Measurements from ENCODE around the gene CCNY. TPM values are rescaled to one million over a fixed set of nuclear protein-coding genes. Genes with fewer than 3 reads are reported as not detected.

The CCNY gene
- total RNA-seq, 1 donor from 2014 or later, result 83.4 TPM

DNA sequence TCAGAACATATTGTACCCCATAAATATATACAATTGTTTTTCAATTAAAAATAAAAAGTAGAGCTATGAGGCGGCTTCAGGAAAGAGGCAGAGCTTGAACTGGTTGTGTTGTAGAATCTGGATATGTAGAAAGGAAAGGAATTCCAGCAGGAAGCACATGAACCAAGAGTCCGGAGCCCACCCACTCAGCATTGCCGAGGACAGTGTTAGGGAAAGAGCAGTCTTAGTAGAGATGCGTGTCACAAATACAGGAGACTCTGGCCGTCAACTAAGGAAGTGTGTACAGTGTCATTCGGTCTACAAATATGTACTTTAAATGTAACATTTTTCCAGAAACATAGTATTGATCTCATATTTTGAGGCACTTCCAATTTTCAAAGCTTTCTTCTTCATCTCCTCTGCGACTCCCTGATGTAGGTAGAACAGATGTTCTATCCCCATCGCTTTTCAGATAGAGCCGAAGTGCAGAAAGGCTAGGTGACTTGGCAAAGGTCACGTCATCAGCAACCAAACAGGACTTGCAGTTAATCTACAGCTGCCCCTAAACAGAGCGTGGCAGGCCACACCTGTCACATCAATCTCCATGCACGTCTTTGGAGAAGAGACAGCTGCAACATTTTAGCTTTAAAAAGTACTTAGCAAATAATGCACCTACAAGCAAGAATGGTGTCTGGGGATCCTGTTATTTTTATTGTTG, 243.6 kb downstream of the CCNY start:
- intact Hi-C loops (cut with DNase I), result no loop called here
- no peak for DNase-seq (ENCODE audit: low spot score)

DNA sequence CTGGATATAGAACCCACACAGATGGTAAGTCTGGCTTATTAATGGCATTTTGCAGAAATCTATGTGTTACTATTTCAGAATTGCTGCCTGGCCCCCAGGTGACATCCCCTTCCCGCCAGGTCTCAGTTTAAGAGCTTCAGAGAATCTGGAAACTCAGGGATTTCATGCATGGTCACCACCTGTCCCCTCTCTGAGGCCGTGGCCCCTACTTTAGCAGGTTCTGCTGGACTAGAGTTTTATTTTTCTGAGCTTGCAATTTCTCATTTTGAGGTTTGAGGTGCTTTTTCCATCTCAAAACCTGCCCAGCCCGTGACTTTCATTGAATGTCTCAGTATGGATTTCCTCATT, 244.1 kb downstream of the CCNY start:
- intact Hi-C loops (cut with DNase I), result no loop called here
- no peak for DNase-seq (ENCODE audit: low spot score)

DNA sequence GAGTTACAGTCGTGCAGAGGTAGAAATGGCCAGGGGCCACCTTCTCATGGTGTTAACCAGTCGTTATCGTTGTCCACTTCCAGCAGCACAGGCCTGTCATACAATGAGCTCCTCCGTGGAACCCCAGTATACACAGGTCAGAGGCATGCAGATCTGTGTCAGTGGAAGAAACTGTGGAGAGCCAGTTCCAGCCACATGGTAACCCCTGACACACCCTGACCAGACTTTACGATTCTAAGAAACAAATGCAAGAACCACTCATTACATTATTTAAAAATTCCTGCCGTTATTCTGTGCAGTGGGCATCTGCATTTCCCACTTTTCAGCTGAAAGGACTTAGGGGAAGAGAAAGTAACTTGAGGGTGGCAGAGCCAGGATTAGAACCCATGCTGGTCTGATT, 245.3 kb downstream of the CCNY start:
- intact Hi-C loops (cut with DNase I), result no loop called here
- DNase-seq (ENCODE audit: low spot score), result no peak

DNA sequence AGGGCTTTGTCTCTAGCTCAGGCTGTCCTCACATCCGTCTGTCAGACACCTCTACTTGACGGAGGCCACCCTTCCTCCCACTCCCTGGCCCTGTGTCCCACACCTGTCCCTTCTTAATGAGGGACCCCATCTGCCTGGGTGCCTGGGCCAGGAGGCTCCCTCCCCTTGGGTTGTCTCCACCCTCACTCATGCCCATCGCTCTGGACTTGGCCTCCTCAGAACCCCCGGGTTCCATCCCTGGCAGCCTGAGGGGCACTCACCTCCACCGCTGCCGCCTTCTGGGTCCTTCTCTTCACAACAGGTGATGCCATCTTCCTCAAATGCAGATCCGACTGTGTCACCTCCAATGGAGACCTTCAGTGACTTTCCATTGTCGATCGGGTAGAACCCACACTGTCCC, 248.6 kb downstream of the CCNY start:
- DNase-seq (ENCODE audit: low spot score), result no peak
- intact Hi-C loops (cut with DNase I), result no loop called here

DNA sequence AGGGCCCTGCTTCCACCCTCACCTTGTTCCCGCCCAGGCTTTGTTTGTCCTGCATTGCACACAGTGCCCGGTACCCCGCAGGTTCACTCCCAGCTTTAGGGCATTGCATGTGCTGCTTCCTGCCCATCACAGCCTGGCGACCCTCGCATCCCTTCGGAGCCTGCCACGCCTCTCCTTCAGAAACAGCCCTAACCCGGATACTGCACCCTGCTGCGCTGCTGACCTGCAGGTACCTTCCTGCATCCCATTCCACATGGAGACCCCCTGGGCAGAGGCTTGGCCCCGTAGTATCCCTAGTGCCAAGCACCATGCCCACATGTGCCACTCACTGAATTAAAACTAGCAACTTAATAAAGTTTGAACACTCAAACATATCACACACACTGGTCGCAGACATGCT, 249.0 kb downstream of the CCNY start:
- DNase-seq (ENCODE audit: low spot score), result no peak
- intact Hi-C loops (cut with DNase I), result no loop called here

DNA sequence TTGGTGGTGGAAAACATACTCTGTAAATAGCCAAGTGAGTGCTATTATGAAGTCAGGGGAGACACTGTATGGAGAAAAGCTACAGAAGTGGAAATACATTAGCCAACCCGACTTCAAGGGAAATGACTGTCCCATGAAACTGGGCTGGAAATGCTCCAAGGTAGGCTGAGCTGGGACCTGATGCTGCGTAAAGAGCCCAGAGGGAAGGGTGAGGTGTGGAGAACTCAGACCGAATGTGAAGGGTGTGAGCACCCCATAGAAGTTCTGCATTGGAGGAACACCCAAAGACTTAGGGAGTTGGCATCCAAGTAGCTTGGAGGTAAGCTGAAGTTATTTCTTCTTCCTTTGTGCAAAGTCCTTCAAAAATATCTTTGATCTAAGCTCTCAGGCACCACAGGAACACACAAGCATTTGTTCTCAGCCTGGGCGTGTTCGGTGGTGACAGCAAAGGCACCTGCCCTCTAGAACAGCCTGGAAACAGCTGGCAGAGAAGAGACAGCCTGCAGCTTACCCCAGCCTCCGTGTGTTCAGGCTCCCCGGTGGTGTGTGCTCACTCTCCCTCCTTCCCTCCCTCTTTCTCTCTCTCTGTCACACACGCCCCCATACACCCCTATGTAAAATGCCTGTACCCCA, 249.7 kb downstream of the CCNY start:
- no peak for DNase-seq (ENCODE audit: low spot score)
- intact Hi-C loops (cut with DNase I), result no loop called here

DNA sequence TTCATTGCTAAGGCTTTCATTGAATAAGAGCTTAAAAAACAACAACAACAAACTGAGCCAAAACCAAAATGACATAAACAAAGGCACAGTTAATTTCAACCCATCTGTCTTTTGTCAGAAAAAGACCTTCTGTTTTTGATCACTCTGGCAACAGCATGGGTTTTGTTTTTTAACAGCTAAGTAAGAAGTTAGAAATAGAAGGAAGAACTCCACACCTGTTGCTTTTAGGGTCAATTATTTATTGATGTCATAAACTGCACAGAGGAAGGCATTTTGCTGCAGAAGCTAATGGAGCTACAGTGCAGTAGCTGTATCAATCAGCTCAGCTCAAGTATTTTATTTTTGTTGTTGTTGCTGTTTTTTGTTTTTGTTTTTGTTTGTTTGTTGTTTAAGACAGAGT, 252.5 kb downstream of the CCNY start:
- intact Hi-C loops (cut with DNase I), result no loop called here
- DNase-seq (ENCODE audit: low spot score), result no peak

DNA sequence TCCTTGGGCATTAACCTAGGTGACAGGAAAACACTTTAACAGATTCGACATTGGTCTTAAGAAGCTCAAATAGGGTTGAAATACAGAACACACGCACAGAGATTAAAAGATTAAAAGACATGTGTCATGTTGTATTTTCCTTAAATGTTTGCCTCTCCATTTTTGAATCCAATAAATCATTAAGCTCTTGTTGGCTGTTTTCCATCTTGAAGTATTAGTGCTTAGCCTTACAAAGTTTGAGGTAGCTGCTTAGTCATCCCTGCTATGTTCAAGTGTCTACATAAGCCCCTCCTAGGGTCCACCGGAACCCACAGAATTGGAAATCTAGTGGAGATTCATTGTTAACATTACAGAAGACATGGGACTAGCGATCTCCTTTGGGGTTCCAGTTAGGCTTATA, 256.1 kb downstream of the CCNY start:
- intact Hi-C loops (cut with DNase I), result no loop called here
- DNase-seq (ENCODE audit: low spot score), result no peak

DNA sequence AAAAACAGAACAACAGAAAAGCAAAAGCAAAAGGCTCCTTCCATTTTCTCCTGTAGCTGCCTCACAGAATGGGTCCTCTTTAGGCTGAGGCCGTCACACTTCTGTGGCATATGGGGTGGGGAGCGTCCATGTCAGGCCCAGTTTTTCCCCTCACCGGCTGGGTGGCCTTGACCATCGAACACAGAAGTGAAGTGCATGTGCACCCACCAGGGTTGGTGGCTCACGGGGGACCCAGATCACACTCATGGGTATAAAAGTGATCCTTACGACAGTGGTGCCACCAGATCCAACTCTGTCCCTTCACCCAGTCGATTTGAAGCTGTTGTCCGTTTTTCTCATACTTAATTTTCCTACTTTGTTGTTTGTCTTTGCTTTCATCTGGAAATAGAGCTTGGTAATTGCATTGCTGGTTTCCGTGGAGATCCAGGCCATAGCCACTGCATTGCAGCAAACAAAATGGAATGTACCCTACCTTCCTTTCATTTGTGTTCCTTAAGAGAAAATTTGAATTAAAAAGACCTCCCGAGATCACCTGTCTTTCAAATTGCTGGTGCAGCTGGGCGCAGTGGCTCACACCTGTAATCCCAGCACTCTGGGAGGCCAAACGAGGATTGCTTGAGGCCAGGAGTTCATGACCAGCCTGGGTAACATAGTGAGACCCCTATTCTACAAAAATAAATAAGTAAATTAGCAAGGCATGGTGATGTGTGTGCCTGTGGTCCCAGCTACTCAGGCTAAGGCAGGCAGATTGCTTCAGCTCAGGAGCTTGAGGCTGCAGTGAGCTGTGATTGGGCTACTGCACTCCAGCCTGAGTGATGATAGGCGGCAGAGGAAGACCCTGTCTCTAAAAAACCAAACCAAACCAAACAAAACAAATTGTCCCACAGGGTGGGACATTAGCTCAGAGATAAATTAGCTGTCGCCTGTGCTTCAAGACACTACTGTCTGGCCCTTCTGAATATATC, 258.1 kb downstream of the CCNY start:
- intact Hi-C loops (cut with DNase I), result no loop called here
- DNase-seq (ENCODE audit: low spot score), result no peak

DNA sequence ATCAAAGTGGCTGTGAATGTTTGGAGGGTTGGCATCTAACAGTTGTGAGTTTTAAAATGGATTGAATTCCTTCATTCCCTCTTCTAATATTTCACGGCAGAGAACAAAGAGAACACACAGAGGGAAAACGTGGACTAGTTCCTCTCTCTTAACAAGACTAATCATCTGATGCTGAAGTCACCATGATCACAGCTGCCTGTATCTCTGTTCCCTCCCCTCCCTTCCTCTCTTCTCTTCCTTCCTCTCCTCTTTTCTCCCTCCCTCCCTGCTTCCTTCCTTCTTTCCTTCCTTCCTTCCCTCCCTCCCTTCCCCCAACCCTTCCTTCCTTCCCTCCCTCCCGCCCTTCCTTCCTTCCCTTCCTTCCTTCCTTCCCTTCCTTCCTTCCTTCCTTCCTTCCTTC, 258.8 kb downstream of the CCNY start:
- intact Hi-C loops (cut with DNase I), result no loop called here
- no peak for DNase-seq (ENCODE audit: low spot score)

DNA sequence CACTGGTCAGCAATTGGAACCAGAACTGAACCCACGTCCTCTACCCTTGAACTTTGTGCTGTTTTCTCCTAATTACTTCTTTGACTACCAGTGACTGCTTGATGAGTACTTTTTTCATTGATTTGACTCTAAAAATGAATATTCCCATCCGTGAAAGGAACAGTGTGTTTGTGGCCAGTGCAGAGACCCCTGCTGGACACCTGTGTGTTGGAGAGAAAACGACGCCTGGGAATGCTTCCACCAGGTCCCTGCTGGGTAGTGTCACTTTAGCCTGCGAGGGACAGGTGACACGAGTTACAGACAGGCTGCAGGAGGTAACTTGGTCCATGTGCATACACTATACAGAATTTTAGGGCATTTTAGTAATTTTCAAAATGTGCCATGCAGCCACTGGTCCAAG, 262.1 kb downstream of the CCNY start:
- intact Hi-C loops (cut with DNase I), result no loop called here
- no peak for DNase-seq (ENCODE audit: low spot score)

DNA sequence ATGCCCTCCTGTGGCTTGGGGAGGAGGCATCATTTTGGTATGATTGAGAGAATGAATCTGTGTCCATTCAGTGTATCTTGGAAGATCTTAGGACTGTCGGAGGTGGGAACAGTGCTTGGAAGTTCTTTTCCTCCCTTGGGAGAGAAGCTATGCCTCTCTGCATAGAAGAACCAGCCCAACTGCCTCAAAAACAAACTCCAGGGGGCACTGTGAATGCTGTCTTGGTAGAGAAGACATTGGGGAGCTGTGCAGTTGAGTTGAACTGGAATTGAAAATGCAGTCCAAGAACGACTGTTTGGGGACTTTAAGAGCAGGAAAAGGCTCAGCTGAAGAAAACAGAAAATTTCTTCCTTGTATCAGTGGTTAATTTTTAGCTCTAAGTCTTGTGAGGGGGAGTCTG, 263.9 kb downstream of the CCNY start:
- intact Hi-C loops (cut with DNase I), result loop anchor here (5.0 kb wide), 1 partner anchor 358 kb away; no protein-coding TSS in a partner anchor
- DNase-seq (ENCODE audit: low spot score), result no peak

DNA sequence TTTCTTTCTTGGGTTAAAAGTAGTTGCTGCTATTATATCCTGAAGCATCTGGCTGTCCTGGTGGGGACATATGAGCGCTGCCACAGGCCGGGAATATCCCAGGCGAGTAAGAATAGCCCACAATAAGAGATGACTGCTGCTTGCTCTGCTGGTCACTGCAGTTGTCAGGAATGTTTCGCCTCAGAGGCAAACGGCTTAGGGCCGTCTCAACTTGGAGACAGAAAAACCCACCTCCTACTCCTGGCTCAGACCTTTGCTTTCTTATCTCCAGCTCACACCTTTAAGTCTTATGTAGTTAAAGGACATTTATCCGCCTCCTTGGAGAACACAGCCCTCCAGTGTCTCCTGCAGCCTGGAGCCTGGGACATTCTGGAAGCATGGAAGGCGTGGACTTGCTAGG, 268.9 kb downstream of the CCNY start, which contains the start of gene GJD4:
Gene GJD4 (plus strand): TSS at position 151 of the 400 bp plus-strand sequence. CDS start 227 bp downstream, at position 378.
- intact Hi-C loops (cut with DNase I), result no loop called here
- no peak for DNase-seq (ENCODE audit: low spot score)

DNA sequence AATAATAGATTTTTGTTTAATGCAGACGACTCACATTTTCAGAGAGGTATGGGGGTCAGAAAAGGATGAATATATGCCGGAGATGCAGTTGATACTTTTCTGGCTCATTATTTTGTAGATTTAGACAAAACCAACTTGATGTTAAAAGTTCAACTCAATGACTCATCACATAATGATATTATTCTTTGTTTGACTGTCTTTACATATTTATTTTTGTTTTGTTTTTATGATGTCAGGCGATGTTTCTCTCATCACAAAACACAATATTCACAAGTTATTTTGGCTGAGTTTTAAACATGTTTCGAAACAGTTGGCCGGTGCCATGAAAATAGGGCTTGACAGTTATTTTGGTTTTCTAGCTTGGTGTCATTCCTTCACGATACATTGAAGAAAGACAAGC, 270.1 kb downstream of the CCNY start:
- DNase-seq (ENCODE audit: low spot score), result no peak
- intact Hi-C loops (cut with DNase I), result no loop called here

DNA sequence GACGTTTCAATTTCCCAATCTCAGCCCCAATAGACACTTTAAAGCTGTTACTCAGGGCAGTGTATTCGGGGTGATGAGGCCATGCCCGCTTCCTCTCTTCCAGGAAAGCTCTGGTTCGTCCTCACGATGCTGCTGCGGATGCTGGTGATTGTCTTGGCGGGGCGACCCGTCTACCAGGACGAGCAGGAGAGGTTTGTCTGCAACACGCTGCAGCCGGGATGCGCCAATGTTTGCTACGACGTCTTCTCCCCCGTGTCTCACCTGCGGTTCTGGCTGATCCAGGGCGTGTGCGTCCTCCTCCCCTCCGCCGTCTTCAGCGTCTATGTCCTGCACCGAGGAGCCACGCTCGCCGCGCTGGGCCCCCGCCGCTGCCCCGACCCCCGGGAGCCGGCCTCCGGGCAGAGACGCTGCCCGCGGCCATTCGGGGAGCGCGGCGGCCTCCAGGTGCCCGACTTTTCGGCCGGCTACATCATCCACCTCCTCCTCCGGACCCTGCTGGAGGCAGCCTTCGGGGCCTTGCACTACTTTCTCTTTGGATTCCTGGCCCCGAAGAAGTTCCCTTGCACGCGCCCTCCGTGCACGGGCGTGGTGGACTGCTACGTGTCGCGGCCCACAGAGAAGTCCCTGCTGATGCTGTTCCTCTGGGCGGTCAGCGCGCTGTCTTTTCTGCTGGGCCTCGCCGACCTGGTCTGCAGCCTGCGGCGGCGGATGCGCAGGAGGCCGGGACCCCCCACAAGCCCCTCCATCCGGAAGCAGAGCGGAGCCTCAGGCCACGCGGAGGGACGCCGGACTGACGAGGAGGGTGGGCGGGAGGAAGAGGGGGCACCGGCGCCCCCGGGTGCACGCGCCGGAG, 271.4 kb downstream of the CCNY start:
- DNase-seq (ENCODE audit: low spot score), result no peak
- intact Hi-C loops (cut with DNase I), result no loop called here

DNA sequence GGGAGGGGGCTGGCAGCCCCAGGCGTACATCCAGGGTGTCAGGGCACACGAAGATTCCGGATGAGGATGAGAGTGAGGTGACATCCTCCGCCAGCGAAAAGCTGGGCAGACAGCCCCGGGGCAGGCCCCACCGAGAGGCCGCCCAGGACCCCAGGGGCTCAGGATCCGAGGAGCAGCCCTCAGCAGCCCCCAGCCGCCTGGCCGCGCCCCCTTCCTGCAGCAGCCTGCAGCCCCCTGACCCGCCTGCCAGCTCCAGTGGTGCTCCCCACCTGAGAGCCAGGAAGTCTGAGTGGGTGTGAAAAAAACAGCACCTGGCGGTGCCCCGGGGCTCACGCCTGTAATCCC, 272.0 kb downstream of the CCNY start:
- intact Hi-C loops (cut with DNase I), result no loop called here
- no peak for DNase-seq (ENCODE audit: low spot score)

DNA sequence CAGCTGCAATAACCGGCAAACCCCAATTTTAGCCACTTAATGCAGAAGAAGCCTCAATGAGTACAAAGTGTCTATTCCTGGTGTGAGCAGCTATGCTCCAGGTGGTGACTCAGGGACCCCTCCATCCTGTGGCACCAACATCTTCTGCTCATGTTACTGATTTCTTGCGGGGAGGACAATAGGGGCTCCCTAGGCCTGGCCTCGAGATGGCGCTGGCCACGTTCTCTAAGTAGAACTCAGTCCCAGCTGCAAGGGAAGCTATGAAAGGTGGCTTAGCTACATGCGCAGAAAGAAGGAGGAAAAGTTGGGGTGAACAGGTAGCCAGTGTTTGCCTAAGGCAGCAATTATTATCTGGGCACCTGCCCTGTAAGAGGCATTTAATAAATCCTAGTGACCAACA, 275.4 kb downstream of the CCNY start:
- no peak for DNase-seq (ENCODE audit: low spot score)
- intact Hi-C loops (cut with DNase I), result no loop called here

DNA sequence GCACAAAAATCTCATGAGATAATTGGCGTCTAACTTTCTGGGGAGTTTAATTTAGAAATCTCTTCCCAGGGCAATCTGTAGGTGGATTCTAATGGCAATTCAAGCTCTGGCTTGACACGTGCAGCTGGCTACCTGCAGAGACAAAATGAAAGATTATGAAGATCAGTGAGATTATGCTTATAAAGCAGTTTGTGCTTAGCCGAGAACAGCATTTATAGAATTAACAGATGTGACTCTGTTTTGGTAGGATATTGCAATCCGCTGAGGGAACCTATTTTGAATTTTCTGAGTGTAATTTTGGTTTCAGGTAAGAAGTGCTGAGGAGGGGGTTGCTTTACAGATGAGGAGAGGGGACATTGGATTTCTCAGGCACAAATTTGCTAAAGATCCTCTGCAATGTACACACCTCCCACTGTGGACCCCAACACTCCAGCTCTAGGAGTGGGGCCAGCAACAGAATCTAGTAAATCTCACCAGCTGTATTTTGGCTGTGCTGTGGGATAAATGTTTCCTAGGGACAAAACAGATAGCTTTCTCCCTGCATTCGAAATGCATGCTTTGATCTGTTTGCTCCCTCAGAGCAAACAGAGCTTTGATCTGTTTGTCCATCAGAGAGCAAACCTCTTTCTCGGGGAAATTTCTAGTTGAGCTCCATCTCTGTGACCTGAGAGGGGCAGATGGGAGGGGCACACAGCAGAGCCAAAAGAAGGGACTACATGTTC, 276.2 kb downstream of the CCNY start:
- intact Hi-C loops (cut with DNase I), result no loop called here
- no peak for DNase-seq (ENCODE audit: low spot score)

DNA sequence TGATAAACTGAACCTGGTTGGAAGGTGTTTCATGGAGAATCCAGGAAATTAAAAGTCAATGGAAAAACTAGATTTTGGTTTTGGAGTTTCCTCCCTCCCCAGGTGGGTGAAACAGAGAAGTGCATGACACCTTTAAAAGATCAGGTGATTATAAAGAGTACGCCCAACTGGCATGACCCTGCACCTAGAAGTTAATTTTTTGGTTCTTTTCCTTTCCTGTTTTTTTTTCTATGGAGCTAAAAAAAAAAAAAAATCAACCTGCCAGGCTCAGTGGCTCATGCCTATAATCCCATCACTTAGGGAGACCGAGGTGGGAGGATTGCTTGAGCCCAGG, 276.8 kb downstream of the CCNY start:
- DNase-seq (ENCODE audit: low spot score), result no peak
- intact Hi-C loops (cut with DNase I), result no loop called here

Measured in cardiac septum (tissue), 1 donor.